M059J (cell line): ENCODE results near the gene CEP83. TPM values are rescaled to one million over a fixed set of nuclear protein-coding genes. Genes with fewer than 3 reads are reported as not detected.
"Not testable (repeated sequence)": the region's sequence is repeated elsewhere in the genome, so short reads cannot be mapped to it uniquely, and the experiment has no call there.

Experiments
- DNase-seq: peaks from one replicate; pipeline ENCODE4 v3.0.0-alpha.2; 2012; ENCODE audit warnings: low read depth
- total RNA-seq: library from RNA; depleted of rRNA; stranded (reverse); fragments of >200 nt; shearing (Covaris generic); gene quantifications from 2 replicates; pipeline ENCODE4 v1.2.3, GENCODE V29; 2014

Gene CEP83
- total RNA-seq, 1 experiment from 2014 or later, result 6.6 TPM

GRCh38 chr12:94434171-94434570 lies 25.5 kb downstream of the CEP83 start:
- no peak for DNase-seq

GRCh38 chr12:94433744-94434143 lies 25.9 kb downstream of the CEP83 start:
- no peak for DNase-seq

- DNase-seq, result no peak
These were observed 29.4 kb downstream of the CEP83 start for GRCh38 chr12:94430304-94430703.

GRCh38 chr12:94429633-94430032 lies 30.0 kb downstream of the CEP83 start:
- DNase-seq, result no peak

GRCh38 chr12:94429191-94429590 lies 30.5 kb downstream of the CEP83 start:
- no peak for DNase-seq

- DNase-seq, result peak; percentile 72
These were observed 31.9 kb downstream of the CEP83 start for GRCh38 chr12:94427501-94428381.

GRCh38 chr12:94426049-94426448 lies 33.6 kb downstream of the CEP83 start:
- DNase-seq, result no peak

GRCh38 chr12:94424830-94425229 lies 34.8 kb downstream of the CEP83 start:
- peak; percentile 23 for DNase-seq

- no peak for DNase-seq
These were observed 37.6 kb downstream of the CEP83 start for GRCh38 chr12:94421868-94422740.

- peak; percentile 6 for DNase-seq
These were observed 41.1 kb downstream of the CEP83 start for GRCh38 chr12:94418517-94418916.

- peak; percentile 2 for DNase-seq
These were observed 43.1 kb downstream of the CEP83 start for GRCh38 chr12:94416613-94417012.

- DNase-seq, result no peak
These were observed 44.6 kb downstream of the CEP83 start for GRCh38 chr12:94415066-94415465.

GRCh38 chr12:94405413-94406116 lies 54.1 kb downstream of the CEP83 start:
- no peak for DNase-seq

GRCh38 chr12:94404854-94405253 lies 54.8 kb downstream of the CEP83 start:
- no peak for DNase-seq

GRCh38 chr12:94401326-94401725 lies 58.3 kb downstream of the CEP83 start:
- DNase-seq, result no peak

- not testable (repeated sequence) for DNase-seq
These were observed 61.0 kb downstream of the CEP83 start for GRCh38 chr12:94398685-94399084.

- DNase-seq, result no peak
These were observed 62.3 kb downstream of the CEP83 start for GRCh38 chr12:94397401-94397800.

- DNase-seq, result not testable (repeated sequence)
These were observed 63.7 kb downstream of the CEP83 start for GRCh38 chr12:94396014-94396413.

- DNase-seq, result no peak
These were observed 69.6 kb downstream of the CEP83 start for GRCh38 chr12:94390130-94390485.

- not testable (repeated sequence) for DNase-seq
These were observed 70.1 kb downstream of the CEP83 start for GRCh38 chr12:94389482-94390129.

GRCh38 chr12:94386422-94386821 lies 73.2 kb downstream of the CEP83 start:
- DNase-seq, result peak; percentile 2

GRCh38 chr12:94384030-94384429 lies 75.6 kb downstream of the CEP83 start:
- DNase-seq, result no peak
